Stimulated activated CD4-positive, alpha-beta T cell treated with anti-CD3 and anti-CD28 coated beads, Interleukin-1b, Interleukin-23, amount 100 ng/mL, for 48 hours (primary cell): ENCODE measurements around the gene WDR86.

Experiments used
- DNase-seq: peaks from one replicate; pipeline ENCODE4 v3.0.0-alpha.2; 2020

WDR86 gene

GRCh38 chr7:151378011-151378410 is 31.8 kb downstream of the WDR86 start:
- no peak for DNase-seq

DNA sequence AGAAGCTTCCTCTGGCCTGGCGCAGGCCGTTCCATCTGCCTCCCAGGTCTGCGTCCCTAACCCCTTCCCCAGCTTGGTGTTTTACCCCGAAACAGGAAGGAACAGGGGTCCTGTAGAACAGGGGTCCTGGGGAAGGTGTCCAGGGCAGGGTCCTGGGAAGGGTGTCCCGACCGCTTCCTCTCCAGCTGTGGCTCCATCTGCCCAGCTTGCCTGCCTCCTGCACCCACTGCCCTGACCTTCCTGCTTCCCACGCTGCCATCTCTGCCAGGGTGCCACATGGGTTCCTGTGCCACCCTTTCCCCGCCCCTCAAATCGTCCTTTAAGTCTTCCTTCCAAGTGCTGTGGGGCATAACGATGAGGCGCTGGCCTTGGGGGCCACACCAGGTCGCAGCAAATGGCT is 32.4 kb downstream of the WDR86 start:
- DNase-seq = no peak

DNA sequence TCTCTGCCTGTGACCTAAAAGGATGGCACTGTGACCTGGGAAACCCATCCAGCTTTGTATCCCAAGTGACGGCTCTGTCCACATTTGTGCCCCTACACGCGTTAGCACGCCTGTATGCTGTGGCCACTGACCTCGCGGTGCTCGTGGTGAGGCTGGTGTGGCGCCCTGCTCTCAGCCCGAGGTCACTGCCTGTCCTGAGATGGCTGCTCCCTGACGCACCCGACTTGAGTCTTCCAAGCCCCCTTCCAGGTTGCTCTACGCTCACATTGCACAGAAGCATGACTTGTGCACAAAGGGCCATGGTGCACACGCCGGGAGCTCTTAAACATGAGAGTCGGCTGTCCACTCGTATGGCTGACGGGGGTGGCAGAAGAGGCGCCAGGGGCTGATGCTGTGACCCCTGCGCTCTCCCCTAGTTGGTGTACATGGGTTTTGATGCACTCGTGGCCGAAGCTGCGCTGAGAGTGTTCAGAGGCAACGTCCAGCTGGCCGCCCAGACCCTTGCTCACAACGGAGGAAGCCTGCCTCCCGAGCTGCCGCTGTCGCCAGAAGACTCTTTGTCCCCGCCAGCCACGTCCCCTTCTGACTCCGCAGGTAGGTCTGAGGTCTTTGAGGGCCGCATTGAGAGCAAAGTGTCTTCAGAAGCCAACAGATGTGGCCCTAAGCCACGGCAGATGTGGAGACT is 33.5 kb downstream of the WDR86 start:
- no peak for DNase-seq

- no peak for DNase-seq
Measured at GRCh38 chr7:151375530-151376217, 34.2 kb downstream of the WDR86 start.

GRCh38 chr7:151374726-151375125 is 35.1 kb downstream of the WDR86 start:
- DNase-seq = no peak

- DNase-seq = no peak
Measured at GRCh38 chr7:151374139-151374538, 35.7 kb downstream of the WDR86 start.

DNA sequence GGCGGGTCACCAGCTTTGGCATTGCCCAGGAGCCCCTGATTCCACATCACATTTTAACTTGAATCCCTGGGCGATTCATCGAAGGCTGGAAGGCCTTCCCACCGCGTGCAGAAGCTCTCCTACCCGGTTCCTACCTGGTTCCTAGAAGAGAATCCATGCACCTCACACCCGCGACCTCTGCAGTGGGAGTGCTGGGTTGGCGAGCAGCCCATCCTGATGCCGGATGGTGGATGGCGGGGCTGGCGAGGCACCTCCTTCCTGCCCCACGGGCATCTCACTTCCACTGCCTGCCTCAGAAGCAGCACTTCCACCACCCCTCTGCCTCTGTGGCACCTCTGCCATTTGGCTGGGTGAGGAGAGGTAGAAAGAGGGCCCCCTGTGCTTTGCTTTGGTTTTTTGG is 36.2 kb downstream of the WDR86 start:
- DNase-seq = no peak

DNA sequence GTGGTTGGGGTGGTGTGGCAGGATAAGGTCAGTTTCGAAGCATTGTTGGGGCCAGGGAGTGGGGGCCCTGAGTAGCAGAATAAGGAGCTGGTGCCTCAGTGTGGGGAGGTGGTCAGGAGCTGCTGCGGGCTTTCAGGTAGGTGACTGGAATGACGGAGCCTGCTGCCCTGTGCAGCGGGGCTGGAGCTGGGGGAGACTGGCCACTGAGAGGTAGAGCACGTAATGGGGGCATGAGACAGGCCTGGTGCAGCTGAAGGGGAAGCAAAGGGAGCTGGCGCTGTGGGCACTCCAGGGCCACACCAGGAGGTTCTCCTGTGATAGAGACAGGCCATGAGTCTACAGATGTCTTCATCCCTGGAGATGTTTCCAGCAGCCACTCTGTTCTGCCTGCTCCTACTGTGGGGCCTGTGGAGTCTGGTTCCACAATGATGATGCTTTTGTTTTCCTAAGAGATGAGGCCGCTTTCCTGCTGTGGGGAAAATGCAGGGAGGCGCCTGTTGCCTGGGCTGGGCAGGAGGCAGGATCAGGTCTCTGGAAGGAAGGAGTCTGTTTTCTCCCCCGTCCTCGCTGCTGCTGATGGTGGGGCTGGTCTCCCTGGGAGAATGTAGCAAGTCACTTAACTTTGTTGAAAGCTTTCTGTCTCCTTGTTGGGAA is 37.1 kb downstream of the WDR86 start:
- no peak for DNase-seq

- no peak for DNase-seq
Measured at GRCh38 chr7:151371266-151371665, 38.6 kb downstream of the WDR86 start.

DNA sequence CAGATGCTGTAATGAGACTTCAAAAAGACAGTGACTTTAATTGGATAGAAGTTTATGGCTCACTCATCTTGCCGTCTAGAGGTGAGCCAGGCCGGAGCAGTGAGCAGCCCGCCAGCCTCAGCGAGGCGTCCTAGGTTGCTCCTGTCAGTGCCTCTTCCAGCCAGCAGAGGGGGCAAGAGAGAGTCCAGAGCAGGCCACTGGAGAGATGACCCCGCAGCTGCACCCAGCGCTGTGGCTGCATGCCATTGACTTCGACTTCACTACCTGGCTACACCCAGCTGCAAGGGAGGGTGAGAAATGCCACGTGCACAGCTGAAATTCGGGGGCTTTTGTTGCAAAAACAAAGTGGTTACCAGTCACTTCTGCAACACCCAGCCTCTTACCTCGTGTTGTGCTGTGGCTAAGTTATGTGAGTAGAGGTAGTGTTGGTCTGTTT is 41.7 kb downstream of the WDR86 start:
- peak; percentile 77 for DNase-seq

DNA sequence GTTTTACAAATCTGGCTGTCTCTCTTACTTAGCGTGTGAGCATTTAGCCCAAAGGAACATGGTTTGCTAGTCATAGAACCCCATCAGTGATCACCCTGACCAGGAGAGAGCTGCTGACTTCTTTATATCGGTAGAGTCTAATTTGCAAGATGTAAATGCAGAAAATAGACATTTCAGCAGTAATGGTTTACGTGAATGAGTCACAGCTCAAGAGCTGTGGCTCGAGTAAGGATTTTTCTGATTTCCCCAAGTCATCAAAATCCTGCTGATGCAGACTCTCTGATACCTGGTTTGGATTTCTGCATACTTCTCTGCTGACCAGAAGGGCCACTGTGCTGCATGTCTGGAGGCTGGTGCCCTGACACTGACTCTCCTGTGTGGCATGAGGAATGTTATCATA is 42.6 kb downstream of the WDR86 start:
- no peak for DNase-seq

- no peak for DNase-seq
Measured at GRCh38 chr7:151366880-151367222, 43.0 kb downstream of the WDR86 start.

- no peak for DNase-seq
Measured at GRCh38 chr7:151366166-151366879, 43.5 kb downstream of the WDR86 start.

DNA sequence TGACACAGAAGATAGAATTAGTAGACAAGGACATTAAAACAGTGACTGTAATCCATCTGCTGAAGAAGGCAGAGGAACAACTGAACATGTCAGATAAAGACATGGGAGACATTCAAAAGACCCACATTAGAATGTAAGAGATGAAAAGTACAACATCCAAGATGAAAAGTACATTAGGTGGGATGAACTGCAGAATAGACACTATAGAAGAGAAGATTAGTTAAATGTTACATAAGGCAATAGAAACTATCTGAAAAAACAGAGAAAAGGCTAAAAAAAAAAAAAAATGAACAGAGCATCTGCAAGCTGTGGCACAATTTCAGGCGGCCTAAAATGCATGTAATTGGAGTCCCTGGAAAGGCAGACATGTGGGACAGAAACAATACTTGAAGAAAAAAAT is 46.7 kb downstream of the WDR86 start:
- no peak for DNase-seq

GRCh38 chr7:151361193-151361959 is 48.5 kb downstream of the WDR86 start:
- DNase-seq = no peak

- DNase-seq = no peak
Measured at GRCh38 chr7:151352512-151352911, 57.3 kb downstream of the WDR86 start.

DNA sequence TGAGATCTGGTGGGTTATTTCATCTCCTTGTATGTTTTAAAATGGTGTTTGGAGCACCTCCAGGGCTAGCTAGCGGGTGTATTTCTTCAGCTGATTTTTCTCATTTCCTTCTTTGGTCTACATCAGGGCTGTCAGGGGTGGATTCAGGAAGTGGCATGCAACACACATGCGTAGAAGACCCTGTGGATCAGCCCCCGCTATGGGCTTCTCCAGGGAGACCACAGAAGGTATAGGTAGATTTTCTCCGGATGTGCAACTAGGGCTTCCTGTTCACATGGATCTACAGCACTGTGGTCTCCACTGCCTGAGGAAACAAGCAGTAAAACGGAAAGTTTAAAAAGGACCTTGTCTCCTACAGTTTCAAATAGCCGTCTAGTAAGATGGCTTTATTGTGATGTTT is 57.9 kb downstream of the WDR86 start:
- peak; percentile 56 for DNase-seq

- peak; percentile 60 for DNase-seq
Measured at GRCh38 chr7:151351027-151351426, 58.8 kb downstream of the WDR86 start.

- no peak for DNase-seq
Measured at GRCh38 chr7:151349507-151349853, 60.4 kb downstream of the WDR86 start.

- no peak for DNase-seq
Measured at GRCh38 chr7:151348970-151349369, 60.9 kb downstream of the WDR86 start.

DNA sequence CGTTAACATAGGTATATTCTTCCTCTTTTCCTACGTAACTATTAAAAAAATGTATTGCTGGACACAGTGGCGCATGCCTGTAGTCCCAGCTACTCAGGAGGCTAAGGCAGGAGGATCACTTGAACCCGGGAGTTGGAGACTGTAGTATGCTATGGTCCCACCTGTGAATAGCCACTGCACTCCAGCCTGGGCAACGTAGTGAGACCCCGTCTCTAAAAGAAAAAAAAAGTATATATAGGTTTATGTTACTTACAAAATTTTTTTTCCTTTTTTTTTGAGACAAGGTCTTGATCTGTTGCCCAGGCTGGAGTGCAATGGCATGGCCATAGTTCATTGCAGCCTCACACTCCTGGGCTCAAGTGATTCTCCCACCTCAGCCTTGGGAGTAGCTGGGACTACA is 62.6 kb downstream of the WDR86 start:
- no peak for DNase-seq

DNA sequence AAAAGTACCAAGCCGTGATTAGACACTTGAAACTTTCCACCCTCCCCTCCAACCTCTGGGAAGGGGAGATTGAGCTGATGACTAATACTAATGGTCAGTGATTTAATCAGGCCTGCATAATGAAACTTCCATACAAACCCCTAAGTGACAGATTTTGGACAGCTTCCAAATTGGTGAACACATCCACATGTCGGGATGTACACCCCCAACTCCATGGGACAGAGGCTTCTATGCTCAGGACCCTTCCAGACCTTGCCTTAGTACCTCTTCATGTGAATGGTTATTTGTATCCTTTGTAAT is 63.4 kb downstream of the WDR86 start:
- DNase-seq = no peak
